Spinal cord (tissue), 10 donors: Measurements from ENCODE around the gene SQSTM1. TPM values are rescaled to one million over a fixed set of nuclear protein-coding genes. Genes with fewer than 3 reads are reported as not detected.

Experiments used
- DNase-seq, 6 donors: peaks; one replicate each; pipeline versions ENCODE4 v3.0.0 to v3.0.0-alpha.2; 2013 to 2015; ENCODE audit warnings: low spot score in 6 of 6, low read depth in 4 of 6
- H3K27ac ChIP-seq: one replicate; pipeline ENCODE4 v1.5.1; 2013; ENCODE audit warnings: low read depth, low read length, control low read depth
- H3K27me3 ChIP-seq: one replicate; pipeline ENCODE4 v1.6.1; 2013; ENCODE audit warnings: low read length; ENCODE audit not compliant: control insufficient read depth, insufficient read depth
- H3K36me3 ChIP-seq: one replicate; pipeline ENCODE4 v1.6.1; 2013; ENCODE audit warnings: low read length; ENCODE audit not compliant: control insufficient read depth, insufficient read depth
- H3K4me1 ChIP-seq: one replicate; pipeline ENCODE4 v1.6.1; 2013; ENCODE audit warnings: low read length; ENCODE audit not compliant: control insufficient read depth, insufficient read depth
- H3K4me3 ChIP-seq: one replicate; pipeline ENCODE4 v1.5.1; 2013; ENCODE audit warnings: low read depth, low read length, control low read depth
- H3K9me3 ChIP-seq: one replicate; pipeline ENCODE4 v1.6.1; 2013; ENCODE audit warnings: low read length; ENCODE audit not compliant: control insufficient read depth, insufficient read depth
- WGBS: methylation state at CpG from one replicate; pipeline ENCODE4 v1.1.5; 2013; ENCODE audit warnings: missing lambda C conversion rate; ENCODE audit not compliant: insufficient coverage; 5-methylcytosine and 5-hydroxymethylcytosine counted together
- polyA plus RNA-seq, 2 donors: library from polyadenylated mRNA; unstranded; fragments of 120-200 nt; gene quantifications; one replicate each; pipeline ENCODE4 v1.2.1, GENCODE V29; 2013; ENCODE audit not compliant: insufficient read length in 2 of 2
- total RNA-seq, 2 donors: library from RNA; depleted of rRNA in 1 of 2; stranded (reverse); fragments of 120-200 nt in 1 of 2; fragments of >200 nt in 1 of 2; gene quantifications; one replicate each; pipeline versions ENCODE4 v1.2.3 to v1.2.4, GENCODE V29; 2013 to 2014
- donor health status: healthy.

The SQSTM1 gene
- total and polyA plus RNA-seq, 4 donors: 95.6 to 155 (median 119) TPM

- Histone ChIP-seq H3K4me3 (no peak overlapping the region), H3K27me3 (no peaks in the 10 kb centered on the region), H3K9me3 (no peaks in the 10 kb centered on the region), H3K36me3 (peaks cover 94% of the 10 kb centered on the region), H3K4me1 (no peaks in the 10 kb centered on the region), H3K27ac (no peak overlapping the region)
- WGBS: 97% methylated on average over 8 of the region's 16 CpGs
- DNase-seq: no peak
Measured at GRCh38 chr5:179875741-179876609, 55.3 kb downstream of the SQSTM1 start.

GRCh38 chr5:179876610-179876952, 55.9 kb downstream of the SQSTM1 start:
- no peak overlapping the region for H3K4me3 ChIP-seq
- no peak for DNase-seq
- no peaks in the 10 kb centered on the region for H3K27me3 ChIP-seq
- peaks cover 94% of the 10 kb centered on the region for H3K36me3 ChIP-seq
- 100% methylated on average over 1 of the region's 3 CpGs for WGBS
- H3K4me1 ChIP-seq: no peaks in the 10 kb centered on the region
- H3K9me3 ChIP-seq: no peaks in the 10 kb centered on the region
- H3K27ac ChIP-seq: no peak overlapping the region

- peaks cover 82% of the 10 kb centered on the region for H3K36me3 ChIP-seq
- no peak for DNase-seq
- no peak overlapping the region for H3K4me3 ChIP-seq
- H3K4me1 ChIP-seq: no peaks in the 10 kb centered on the region
- H3K27me3 ChIP-seq: no peaks in the 10 kb centered on the region
- H3K27ac ChIP-seq: no peak overlapping the region
- H3K9me3 ChIP-seq: peaks cover 6% of the 10 kb centered on the region
- WGBS: 93% methylated on average over 25 of the region's 26 CpGs
Measured at GRCh38 chr5:179878222-179879002, 57.7 kb downstream of the SQSTM1 start.

- H3K4me3 ChIP-seq: no peak overlapping the region
- H3K9me3 ChIP-seq: peaks cover 7% of the 10 kb centered on the region
- WGBS: 95% methylated on average over 30 of the region's 31 CpGs
- no peak for DNase-seq
- peaks cover 80% of the 10 kb centered on the region for H3K36me3 ChIP-seq
- no peak overlapping the region for H3K27ac ChIP-seq
- H3K27me3 ChIP-seq: no peaks in the 10 kb centered on the region
- no peaks in the 10 kb centered on the region for H3K4me1 ChIP-seq
Measured at GRCh38 chr5:179879003-179879689, 58.4 kb downstream of the SQSTM1 start.

- 90% methylated on average over 13 of the region's 13 CpGs for WGBS
- DNase-seq: no peak
- H3K36me3 ChIP-seq: peaks cover 80% of the 10 kb centered on the region
Measured at GRCh38 chr5:179879690-179880010, 58.9 kb downstream of the SQSTM1 start.

GRCh38 chr5:179880066-179880650, 59.5 kb downstream of the SQSTM1 start:
- Histone ChIP-seq H3K36me3 (peaks cover 80% of the 10 kb centered on the region), H3K4me3 (no peak overlapping the region), H3K27ac (no peak overlapping the region), H3K27me3 (no peaks in the 10 kb centered on the region), H3K9me3 (peaks cover 7% of the 10 kb centered on the region), H3K4me1 (no peaks in the 10 kb centered on the region)
- WGBS: 93% methylated on average over 10 of the region's 12 CpGs
- DNase-seq: no peak

More at GRCh38 chr5:179879690-179880010, 58.9 kb downstream of the SQSTM1 start:
- H3K9me3 ChIP-seq: peaks cover 7% of the 10 kb centered on the region
- no peaks in the 10 kb centered on the region for H3K4me1 ChIP-seq
- no peak overlapping the region for H3K27ac ChIP-seq
- no peaks in the 10 kb centered on the region for H3K27me3 ChIP-seq
- H3K4me3 ChIP-seq: no peak overlapping the region

GRCh38 chr5:179880848-179881590, 60.3 kb downstream of the SQSTM1 start:
- 87% methylated on average over 24 of the region's 25 CpGs for WGBS
- no peak for DNase-seq
- Histone ChIP-seq H3K36me3 (peaks cover 83% of the 10 kb centered on the region), H3K4me3 (no peak overlapping the region), H3K9me3 (peaks cover 7% of the 10 kb centered on the region), H3K27ac (no peak overlapping the region), H3K27me3 (no peaks in the 10 kb centered on the region), H3K4me1 (no peaks in the 10 kb centered on the region)

- H3K36me3 ChIP-seq: peaks cover 83% of the 10 kb centered on the region
- WGBS: 100% methylated on average over 3 of the region's 4 CpGs
- H3K4me1 ChIP-seq: no peaks in the 10 kb centered on the region
- H3K27me3 ChIP-seq: no peaks in the 10 kb centered on the region
- no peak for DNase-seq
- H3K4me3 ChIP-seq: no peak overlapping the region
- peaks cover 7% of the 10 kb centered on the region for H3K9me3 ChIP-seq
- no peak overlapping the region for H3K27ac ChIP-seq
Measured at GRCh38 chr5:179882338-179882737, 61.6 kb downstream of the SQSTM1 start.

- H3K36me3 ChIP-seq: peaks cover 85% of the 10 kb centered on the region
- H3K27ac ChIP-seq: no peak overlapping the region
- H3K4me3 ChIP-seq: no peak overlapping the region
- H3K4me1 ChIP-seq: no peaks in the 10 kb centered on the region
- DNase-seq: no peak
- H3K27me3 ChIP-seq: no peaks in the 10 kb centered on the region
- peaks cover 7% of the 10 kb centered on the region for H3K9me3 ChIP-seq
- no CpG with 5 or more reads among the region's 3 CpGs for WGBS
Measured at GRCh38 chr5:179883163-179883562, 62.5 kb downstream of the SQSTM1 start.
